ENCODE measurements around the gene FAF2. TPM values are rescaled to one million over a fixed set of nuclear protein-coding genes. Genes with fewer than 3 reads are reported as not detected.

Gene FAF2
- total and polyA plus RNA-seq, 10 of the 15 experiments (the other 5 are each of a cell fraction or from before 2014, with no cell fraction given): 19.0 to 45.1 (median 35.6) TPM

DNA sequence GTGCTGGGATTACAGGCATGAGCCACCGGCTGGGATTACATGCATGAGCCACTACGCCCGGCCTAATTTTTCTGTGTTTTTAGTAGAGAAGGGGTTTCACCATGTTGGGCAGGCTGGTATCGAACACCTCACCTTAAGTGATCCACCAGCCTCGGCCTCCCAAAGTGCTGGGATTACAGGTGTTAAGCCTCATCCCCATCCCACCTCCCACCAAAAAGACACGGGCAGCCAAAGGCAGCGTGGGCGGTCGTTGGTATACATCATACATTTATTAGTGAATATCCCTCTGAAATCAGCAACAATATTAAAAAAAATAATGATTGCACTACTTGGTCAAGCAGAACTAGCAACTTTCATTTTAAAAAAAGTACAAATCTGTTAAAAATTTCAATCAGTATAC is 78.3 kb downstream of the FAF2 start:
- H3K36me3 ChIP-seq (ENCODE audit: control insufficient read depth in 2 of 2, insufficient read depth in 2 of 2, low read length in 1 of 2): peaks cover 14 to 33% of the 10 kb centered on the region in 2 experiments

More for the DNA sequence above, 78.3 kb downstream of the FAF2 start:
- Histone ChIP-seq H3K9ac (ENCODE audit: control insufficient read depth, insufficient read depth, low read length) (no peak overlapping the region), H2AFZ (ENCODE audit: control insufficient read depth, low read depth, low read length) (no peak overlapping the region), H3K9me3 (replicated peaks; ENCODE audit: control insufficient read depth, insufficient read depth, low read length) (no peaks in the 10 kb centered on the region), H3K4me2 (ENCODE audit: control insufficient read depth, insufficient read depth) (no peak overlapping the region), H3K79me2 (ENCODE audit: control insufficient read depth, insufficient read depth, low read length) (peaks cover 4% of the 10 kb centered on the region), H3K27me3 (replicated peaks in 1 of 2; ENCODE audit: control insufficient read depth in 2 of 2, insufficient read depth in 2 of 2, low read length in 1 of 2) (no peaks in the 10 kb centered on the region), H3K27ac (ENCODE audit: control insufficient read depth, insufficient read depth) (no peak overlapping the region), H3K4me3 (no peak overlapping the region), H4K20me1 (ENCODE audit: control insufficient read depth, insufficient read depth) (no peaks in the 10 kb centered on the region), H3K4me1 (ENCODE audit: control insufficient read depth, insufficient read depth, low read length) (peaks cover 19% of the 10 kb centered on the region)
- no peak for FAIRE-seq
- no peak for DNase-seq (ENCODE audit: low read depth, low spot score)
- no TSS peak for BruUV-seq (replicated peaks)
- TF ChIP-seq CBFB (IDR thresholded peaks at IDR 0.05; ENCODE audit: low read depth): no peak
- TF ChIP-seq, protein P1, sequence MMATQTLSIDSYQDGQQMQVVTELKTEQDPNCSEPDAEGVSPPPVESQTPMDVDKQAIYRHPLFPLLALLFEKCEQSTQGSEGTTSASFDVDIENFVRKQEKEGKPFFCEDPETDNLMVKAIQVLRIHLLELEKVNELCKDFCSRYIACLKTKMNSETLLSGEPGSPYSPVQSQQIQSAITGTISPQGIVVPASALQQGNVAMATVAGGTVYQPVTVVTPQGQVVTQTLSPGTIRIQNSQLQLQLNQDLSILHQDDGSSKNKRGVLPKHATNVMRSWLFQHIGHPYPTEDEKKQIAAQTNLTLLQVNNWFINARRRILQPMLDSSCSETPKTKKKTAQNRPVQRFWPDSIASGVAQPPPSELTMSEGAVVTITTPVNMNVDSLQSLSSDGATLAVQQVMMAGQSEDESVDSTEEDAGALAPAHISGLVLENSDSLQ (IDR thresholded peaks at IDR 0.05): no peak
- TF ChIP-seq, protein P2, sequence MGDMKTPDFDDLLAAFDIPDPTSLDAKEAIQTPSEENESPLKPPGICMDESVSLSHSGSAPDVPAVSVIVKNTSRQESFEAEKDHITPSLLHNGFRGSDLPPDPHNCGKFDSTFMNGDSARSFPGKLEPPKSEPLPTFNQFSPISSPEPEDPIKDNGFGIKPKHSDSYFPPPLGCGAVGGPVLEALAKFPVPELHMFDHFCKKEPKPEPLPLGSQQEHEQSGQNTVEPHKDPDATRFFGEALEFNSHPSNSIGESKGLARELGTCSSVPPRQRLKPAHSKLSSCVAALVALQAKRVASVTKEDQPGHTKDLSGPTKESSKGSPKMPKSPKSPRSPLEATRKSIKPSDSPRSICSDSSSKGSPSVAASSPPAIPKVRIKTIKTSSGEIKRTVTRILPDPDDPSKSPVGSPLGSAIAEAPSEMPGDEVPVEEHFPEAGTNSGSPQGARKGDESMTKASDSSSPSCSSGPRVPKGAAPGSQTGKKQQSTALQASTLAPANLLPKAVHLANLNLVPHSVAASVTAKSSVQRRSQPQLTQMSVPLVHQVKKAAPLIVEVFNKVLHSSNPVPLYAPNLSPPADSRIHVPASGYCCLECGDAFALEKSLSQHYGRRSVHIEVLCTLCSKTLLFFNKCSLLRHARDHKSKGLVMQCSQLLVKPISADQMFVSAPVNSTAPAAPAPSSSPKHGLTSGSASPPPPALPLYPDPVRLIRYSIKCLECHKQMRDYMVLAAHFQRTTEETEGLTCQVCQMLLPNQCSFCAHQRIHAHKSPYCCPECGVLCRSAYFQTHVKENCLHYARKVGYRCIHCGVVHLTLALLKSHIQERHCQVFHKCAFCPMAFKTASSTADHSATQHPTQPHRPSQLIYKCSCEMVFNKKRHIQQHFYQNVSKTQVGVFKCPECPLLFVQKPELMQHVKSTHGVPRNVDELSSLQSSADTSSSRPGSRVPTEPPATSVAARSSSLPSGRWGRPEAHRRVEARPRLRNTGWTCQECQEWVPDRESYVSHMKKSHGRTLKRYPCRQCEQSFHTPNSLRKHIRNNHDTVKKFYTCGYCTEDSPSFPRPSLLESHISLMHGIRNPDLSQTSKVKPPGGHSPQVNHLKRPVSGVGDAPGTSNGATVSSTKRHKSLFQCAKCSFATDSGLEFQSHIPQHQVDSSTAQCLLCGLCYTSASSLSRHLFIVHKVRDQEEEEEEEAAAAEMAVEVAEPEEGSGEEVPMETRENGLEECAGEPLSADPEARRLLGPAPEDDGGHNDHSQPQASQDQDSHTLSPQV (IDR thresholded peaks at IDR 0.05): no peak
- TF ChIP-seq ZZZ3 (IDR thresholded peaks at IDR 0.05; ENCODE audit: control insufficient read depth, insufficient read length, low read depth): no peak
- TF ChIP-seq EP300 (IDR thresholded peaks at IDR 0.05; ENCODE audit: borderline replicate concordance in 1 of 2, control insufficient read depth in 1 of 2, low read depth in 2 of 2, low read length in 2 of 2): no peak
- TF ChIP-seq HDAC6 (IDR thresholded peaks at IDR 0.05; ENCODE audit: unreplicated experiment): no peak
- no peak for TF ChIP-seq ZSCAN29 (IDR thresholded peaks at IDR 0.05)
- TF ChIP-seq, protein P3, sequence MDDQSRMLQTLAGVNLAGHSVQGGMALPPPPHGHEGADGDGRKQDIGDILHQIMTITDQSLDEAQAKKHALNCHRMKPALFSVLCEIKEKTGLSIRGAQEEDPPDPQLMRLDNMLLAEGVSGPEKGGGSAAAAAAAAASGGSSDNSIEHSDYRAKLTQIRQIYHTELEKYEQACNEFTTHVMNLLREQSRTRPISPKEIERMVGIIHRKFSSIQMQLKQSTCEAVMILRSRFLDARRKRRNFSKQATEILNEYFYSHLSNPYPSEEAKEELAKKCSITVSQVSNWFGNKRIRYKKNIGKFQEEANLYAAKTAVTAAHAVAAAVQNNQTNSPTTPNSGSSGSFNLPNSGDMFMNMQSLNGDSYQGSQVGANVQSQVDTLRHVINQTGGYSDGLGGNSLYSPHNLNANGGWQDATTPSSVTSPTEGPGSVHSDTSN (IDR thresholded peaks at IDR 0.05; ENCODE audit: insufficient replicate concordance, low read depth, low read length): no peak
- TF ChIP-seq, protein P4, sequence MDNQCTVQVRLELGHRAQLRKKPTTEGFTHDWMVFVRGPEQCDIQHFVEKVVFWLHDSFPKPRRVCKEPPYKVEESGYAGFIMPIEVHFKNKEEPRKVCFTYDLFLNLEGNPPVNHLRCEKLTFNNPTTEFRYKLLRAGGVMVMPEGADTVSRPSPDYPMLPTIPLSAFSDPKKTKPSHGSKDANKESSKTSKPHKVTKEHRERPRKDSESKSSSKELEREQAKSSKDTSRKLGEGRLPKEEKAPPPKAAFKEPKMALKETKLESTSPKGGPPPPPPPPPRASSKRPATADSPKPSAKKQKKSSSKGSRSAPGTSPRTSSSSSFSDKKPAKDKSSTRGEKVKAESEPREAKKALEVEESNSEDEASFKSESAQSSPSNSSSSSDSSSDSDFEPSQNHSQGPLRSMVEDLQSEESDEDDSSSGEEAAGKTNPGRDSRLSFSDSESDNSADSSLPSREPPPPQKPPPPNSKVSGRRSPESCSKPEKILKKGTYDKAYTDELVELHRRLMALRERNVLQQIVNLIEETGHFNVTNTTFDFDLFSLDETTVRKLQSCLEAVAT (IDR thresholded peaks at IDR 0.05): no peak
- no peak for TF ChIP-seq CEBPB (IDR thresholded peaks at IDR 0.05; ENCODE audit: borderline replicate concordance in 1 of 2, low read depth in 2 of 2, low read length in 2 of 2)
- TF ChIP-seq NR2C1 (IDR thresholded peaks at IDR 0.05): no peak
- POLR2A ChIA-PET: no interaction called here
- in situ Hi-C loops (cut with MboI) (no loop called here), intact Hi-C loops (cut with micrococcal nuclease; ENCODE audit: unreplicated experiment) (no loop called here)
- WGBS (ENCODE audit: insufficient coverage, insufficient replicate concordance, low lambda C conversion rate, missing lambda C conversion rate): 93% methylated on average over 9 of the region's 9 CpGs
- RAD21 ChIA-PET (ENCODE audit: unreplicated experiment): no interaction called here
- CTCF ChIA-PET: interaction anchor here (0.7 kb wide), 1 partner anchor 128 kb away, joined by 3 read pairs; no protein-coding TSS in a partner anchor
- no peak for ATAC-seq
- SMC1A ChIA-PET (ENCODE audit: uncharacterized antibody, unreplicated experiment): no interaction called here

Data from GM12878 (cell line).